Right lobe of liver (tissue), 4 donors: ENCODE measurements around the gene CYP3A4.
"Not testable (repeated sequence)": the region's sequence is repeated elsewhere in the genome, so short reads cannot be mapped to it uniquely, and the experiment has no call there.

ENCODE experiments used
- POLR2A ChIP-seq: fragments of 450-650 bp; IDR thresholded peaks from one replicate; pipeline ENCODE4 v1.6.1; 2017; ENCODE audit warnings: antibody characterized with exemption, mild to moderate bottlenecking
- TF ChIP-seq, protein P1 (sequence below), 4 donors: fragments of 200-600 bp in 3 of 4; fragments of 450-650 bp in 1 of 4; IDR thresholded peaks; one replicate each; pipeline versions ENCODE4 v1.5.1 to v1.8.0; 2016 to 2022; ENCODE audit warnings: antibody characterized with exemption in 4 of 4, mild to moderate bottlenecking in 2 of 4
- donor health status: DM: no; HTN: no; CAD: no.
- donor health status: DM: no; HTN: no; CAD: no.
- donor health status: DM: no; HTN: yes; CAD: no.

DNA sequence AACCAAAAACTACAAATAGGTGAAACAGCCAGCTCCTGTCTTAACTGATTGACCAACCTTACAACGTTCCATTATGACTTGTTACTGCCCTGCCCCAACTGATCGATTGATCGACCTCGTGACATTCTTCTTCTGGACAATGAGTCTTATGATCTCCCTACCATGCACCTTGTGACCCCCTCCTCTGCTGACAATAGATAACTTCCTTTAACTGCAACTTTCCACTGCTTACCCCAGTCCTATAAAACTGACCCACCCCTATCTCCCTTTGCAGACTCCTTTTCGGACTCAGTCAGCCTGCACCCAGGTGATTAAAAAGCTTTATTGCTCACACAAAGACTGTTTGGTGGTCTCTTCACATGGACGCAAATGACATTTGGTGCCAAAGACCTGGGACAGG, 60.8 kb downstream of the CYP3A4 start:
- TF ChIP-seq POLR2A: not testable (repeated sequence)
- TF ChIP-seq, protein P1, sequence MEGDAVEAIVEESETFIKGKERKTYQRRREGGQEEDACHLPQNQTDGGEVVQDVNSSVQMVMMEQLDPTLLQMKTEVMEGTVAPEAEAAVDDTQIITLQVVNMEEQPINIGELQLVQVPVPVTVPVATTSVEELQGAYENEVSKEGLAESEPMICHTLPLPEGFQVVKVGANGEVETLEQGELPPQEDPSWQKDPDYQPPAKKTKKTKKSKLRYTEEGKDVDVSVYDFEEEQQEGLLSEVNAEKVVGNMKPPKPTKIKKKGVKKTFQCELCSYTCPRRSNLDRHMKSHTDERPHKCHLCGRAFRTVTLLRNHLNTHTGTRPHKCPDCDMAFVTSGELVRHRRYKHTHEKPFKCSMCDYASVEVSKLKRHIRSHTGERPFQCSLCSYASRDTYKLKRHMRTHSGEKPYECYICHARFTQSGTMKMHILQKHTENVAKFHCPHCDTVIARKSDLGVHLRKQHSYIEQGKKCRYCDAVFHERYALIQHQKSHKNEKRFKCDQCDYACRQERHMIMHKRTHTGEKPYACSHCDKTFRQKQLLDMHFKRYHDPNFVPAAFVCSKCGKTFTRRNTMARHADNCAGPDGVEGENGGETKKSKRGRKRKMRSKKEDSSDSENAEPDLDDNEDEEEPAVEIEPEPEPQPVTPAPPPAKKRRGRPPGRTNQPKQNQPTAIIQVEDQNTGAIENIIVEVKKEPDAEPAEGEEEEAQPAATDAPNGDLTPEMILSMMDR (IDR thresholded peaks at IDR 0.05): not testable (repeated sequence)
